Epithelial cell of proximal tubule (primary cell): ENCODE data around the gene PKNOX2. TPM values are rescaled to one million over a fixed set of nuclear protein-coding genes. Genes with fewer than 3 reads are reported as not detected.

ENCODE experiments used
- DNase-seq: peaks from one replicate; pipeline ENCODE4 v3.0.0-alpha.2; 2011; ENCODE audit warnings: low read depth
- H3K4me3 ChIP-seq: 2 replicates; pipeline ENCODE4 v1.5.1; 2011; ENCODE audit warnings: low read depth, mild to moderate bottlenecking, low read length
- CTCF ChIP-seq: conservative IDR thresholded peaks from 2 replicates; pipeline ENCODE4 v1.5.1; 2012; ENCODE audit warnings: low read depth, mild to moderate bottlenecking, low read length
- total RNA-seq: library from RNA; depleted of rRNA; stranded (reverse); fragments of >200 nt; gene quantifications from 2 replicates; pipeline ENCODE4 v1.2.3, GENCODE V29; 2015

Gene PKNOX2
- total RNA-seq, 1 donor from 2014 or later: not detected

GRCh38 chr11:125422681-125423080, 258.1 kb downstream of the PKNOX2 start:
- no peak for DNase-seq
- no peak overlapping the region for H3K4me3 ChIP-seq
- no peak for TF ChIP-seq CTCF

DNA sequence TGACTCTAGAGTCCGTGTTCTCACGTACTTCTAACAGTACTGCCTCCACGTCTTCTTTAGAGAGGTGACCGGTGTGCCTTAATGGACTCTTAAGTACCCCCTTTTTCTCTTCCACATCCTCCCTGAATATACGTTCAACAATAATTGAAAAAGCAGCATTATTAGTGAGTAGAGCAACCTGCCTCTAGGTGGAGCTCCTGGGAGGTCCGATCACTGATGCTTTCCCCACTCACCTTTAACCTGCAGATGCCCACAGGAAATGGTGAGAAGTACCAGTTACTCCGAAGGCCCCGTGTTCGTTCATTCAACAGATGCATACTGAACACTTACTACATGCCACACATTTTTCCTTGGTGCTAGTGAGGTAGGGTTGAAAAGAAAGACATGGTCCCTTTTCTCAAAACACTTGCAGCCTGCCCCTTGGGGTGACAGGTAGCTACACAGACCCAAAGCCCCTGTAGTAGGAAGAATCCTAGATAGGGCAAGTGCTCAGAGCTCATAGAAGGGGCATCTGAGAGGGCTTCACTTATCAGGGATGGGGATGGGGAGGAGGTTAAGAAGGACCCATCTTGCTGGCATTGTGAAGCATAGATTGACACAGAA, 258.8 kb downstream of the PKNOX2 start:
- peak; percentile 65 for TF ChIP-seq CTCF
- DNase-seq: no peak
- H3K4me3 ChIP-seq: no peak overlapping the region

- DNase-seq: no peak
- no peak for TF ChIP-seq CTCF
- H3K4me3 ChIP-seq: no peak overlapping the region
Observed at GRCh38 chr11:125425601-125426000, 261.1 kb downstream of the PKNOX2 start.

GRCh38 chr11:125426818-125427528, 262.4 kb downstream of the PKNOX2 start:
- TF ChIP-seq CTCF: no peak
- H3K4me3 ChIP-seq: no peak overlapping the region
- no peak for DNase-seq

DNA sequence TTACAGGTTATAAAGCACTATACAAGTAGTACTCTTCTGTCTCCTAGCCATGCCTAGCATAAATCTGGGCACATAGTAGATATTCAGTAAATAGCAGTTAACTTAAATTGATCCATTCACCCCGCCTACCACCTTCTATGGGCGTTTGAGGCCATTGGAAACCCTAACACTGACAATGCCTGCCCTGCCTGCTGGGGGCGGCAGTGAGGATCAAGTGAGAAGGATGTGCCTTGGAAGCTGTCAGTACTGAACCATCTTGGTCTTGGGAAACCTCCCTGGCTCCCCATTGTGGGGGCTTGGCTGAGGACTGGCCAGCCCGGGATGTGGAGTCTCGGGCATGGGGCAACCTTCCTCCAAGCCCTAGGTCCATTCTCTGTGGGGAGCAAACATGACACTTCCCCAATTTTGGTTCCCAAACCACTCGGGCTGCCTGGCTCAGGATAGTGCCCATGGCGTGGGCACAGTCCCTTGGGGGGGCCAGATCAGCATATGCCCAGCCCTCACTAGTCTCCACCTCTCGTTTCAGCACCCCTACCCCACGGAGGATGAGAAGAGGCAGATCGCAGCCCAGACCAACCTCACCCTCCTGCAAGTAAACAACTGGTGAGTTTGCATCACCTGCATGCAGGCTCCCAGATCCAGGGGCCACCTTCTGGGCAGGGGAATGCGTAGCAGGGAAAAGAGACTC, 264.1 kb downstream of the PKNOX2 start:
- no peak overlapping the region for H3K4me3 ChIP-seq
- no peak for TF ChIP-seq CTCF
- no peak for DNase-seq

DNA sequence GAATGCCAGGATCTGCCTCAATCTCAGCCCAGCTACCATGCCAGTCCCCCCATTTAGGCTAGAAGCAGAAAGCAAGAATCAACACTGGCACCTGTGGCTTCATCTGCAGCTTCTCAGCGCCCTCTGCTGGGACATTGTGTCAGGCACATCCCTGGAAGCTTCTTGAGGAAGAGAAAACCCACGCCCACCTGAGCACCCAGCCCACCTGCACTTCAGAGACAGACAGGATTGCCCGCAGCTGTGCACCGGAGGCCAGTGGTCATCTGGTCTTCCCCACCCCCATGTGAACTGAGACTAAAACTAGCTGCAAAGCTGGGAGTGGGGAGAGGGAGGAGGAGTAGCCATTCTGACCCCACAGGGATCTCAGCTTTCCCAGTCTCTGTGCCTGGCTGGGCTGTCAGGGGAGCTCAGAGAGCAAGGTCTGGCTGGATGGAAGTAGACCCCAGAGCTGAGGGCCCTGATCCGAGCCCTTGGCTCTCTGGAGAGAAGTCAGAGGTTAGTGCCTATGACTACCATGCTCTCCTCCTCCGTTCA, 264.7 kb downstream of the PKNOX2 start:
- peak; percentile 82 for TF ChIP-seq CTCF
- no peak overlapping the region for H3K4me3 ChIP-seq
- DNase-seq: no peak
